Stimulated activated CD4-positive, alpha-beta T cell treated with anti-CD3 and anti-CD28 coated beads, Interleukin-2, amount 100 ng/mL, for 4 hours (primary cell): Measurements from ENCODE around the gene UTP11.

Source experiments
- DNase-seq: peaks from one replicate; pipeline ENCODE4 v3.0.0-alpha.2; 2020; ENCODE audit warnings: low read depth

UTP11 gene

GRCh38 chr1:38003261-38004250 lies 9.0 kb upstream of the UTP11 start:
- DNase-seq: no peak

GRCh38 chr1:38004284-38005108 lies 8.0 kb upstream of the UTP11 start:
- no peak for DNase-seq

GRCh38 chr1:38005195-38006007 lies 7.1 kb upstream of the UTP11 start, which contains the start of gene FHL3:
FHL3 (minus strand) TSS chr1:38005514; CDS start chr1:37999412, 6,102 bp downstream.
- peak; percentile 37 for DNase-seq

- DNase-seq: no peak
Observed at GRCh38 chr1:38006008-38006828, 6.3 kb upstream of the UTP11 start.

GRCh38 chr1:38009088-38009840 lies 3.3 kb upstream of the UTP11 start:
- peak; percentile 29 for DNase-seq

- no peak for DNase-seq
Observed at GRCh38 chr1:38009841-38010180, 2.7 kb upstream of the UTP11 start.

- no peak for DNase-seq
Observed at GRCh38 chr1:38013227-38013622, 691 bp downstream of the UTP11 start.

- DNase-seq: no peak
Observed at GRCh38 chr1:38014171-38014570, 1.6 kb downstream of the UTP11 start.

- DNase-seq: no peak
Observed at GRCh38 chr1:38014724-38015424, 2.3 kb downstream of the UTP11 start.

- DNase-seq: no peak
Observed at GRCh38 chr1:38015978-38016725, 3.6 kb downstream of the UTP11 start.

GRCh38 chr1:38018864-38019343 lies 6.4 kb downstream of the UTP11 start:
- no peak for DNase-seq

GRCh38 chr1:38020396-38020795 lies 7.9 kb downstream of the UTP11 start:
- no peak for DNase-seq

- DNase-seq: no peak
Observed at GRCh38 chr1:38021969-38022368, 9.4 kb downstream of the UTP11 start.

GRCh38 chr1:38022810-38023209 lies 10.3 kb downstream of the UTP11 start:
- DNase-seq: no peak

GRCh38 chr1:38025233-38025632 lies 12.7 kb downstream of the UTP11 start:
- no peak for DNase-seq

- no peak for DNase-seq
Observed at GRCh38 chr1:38025664-38026063, 13.1 kb downstream of the UTP11 start.

GRCh38 chr1:38026592-38027200 lies 14.2 kb downstream of the UTP11 start:
- no peak for DNase-seq
